BJ (cell line): ENCODE results near the gene LRRC25. TPM values are rescaled to one million over a fixed set of nuclear protein-coding genes. Genes with fewer than 3 reads are reported as not detected.

Experiments used
- CTCF ChIA-PET: fragments of 350-600 bp; formaldehyde crosslinking; extraction: SDS; loops from one replicate; lab custom pipeline; 2021; ENCODE audit warnings: antibody characterized with exemption, inconsistent platforms; lab: Yijun Ruan, JAX
- POLR2A ChIA-PET: fragments of 300-600 bp; sonication (Branson Sonifier 250); formaldehyde crosslinking; extraction: SDS; loops from one replicate; lab custom pipeline; 2021; ENCODE audit warnings: antibody characterized with exemption; lab: Charles Lee
- DNase-seq: peaks from one replicate; pipeline ENCODE4 v3.0.0-alpha.2; 2011; ENCODE audit warnings: low read depth
- H3K27me3 ChIP-seq: 2 replicates; pipeline ENCODE4 v1.6.0; 2011; ENCODE audit warnings: low read length; ENCODE audit not compliant: control insufficient read depth, insufficient read depth
- H3K36me3 ChIP-seq: 2 replicates; pipeline ENCODE4 v1.5.1; 2011; ENCODE audit warnings: low read length; ENCODE audit not compliant: control insufficient read depth, insufficient read depth
- H3K4me3 ChIP-seq: 2 replicates; pipeline ENCODE4 v1.5.1; 2011; ENCODE audit warnings: low read depth, mild to moderate bottlenecking, control low read depth, low read length
- polyA plus RNA-seq: library from polyadenylated mRNA; depleted of rRNA; stranded (reverse); fragments of >200 nt; gene quantifications from 2 replicates; pipeline ENCODE4 v1.2.3, GENCODE V29; 2011
- TF ChIP-seq, protein P1 (sequence below): IDR thresholded peaks from 2 replicates; pipeline ENCODE4 v1.5.1; 2011; ENCODE audit warnings: low read depth, mild to moderate bottlenecking, control low read depth, inconsistent platforms, low read length, moderate library complexity; ENCODE audit not compliant: insufficient read depth

Gene LRRC25
- polyA plus RNA-seq, 1 experiment, result 0.06 TPM

GRCh38 chr19:18388100-18388959 is 9.1 kb downstream of the LRRC25 start:
- ChIA-PET CTCF (interaction anchor here (0.7 to 6.2 kb wide), 27 partner anchors 8 to 201 kb away, joined by 3 to 101 read pairs (median 6); partner anchors contain the start of genes JUND, LRRC25 and SSBP4), POLR2A (interaction anchor here (0.6 kb wide), 1 partner anchor 37 kb away, joined by 5 read pairs; no protein-coding TSS in a partner anchor)
- DNase-seq, result no peak

DNA sequence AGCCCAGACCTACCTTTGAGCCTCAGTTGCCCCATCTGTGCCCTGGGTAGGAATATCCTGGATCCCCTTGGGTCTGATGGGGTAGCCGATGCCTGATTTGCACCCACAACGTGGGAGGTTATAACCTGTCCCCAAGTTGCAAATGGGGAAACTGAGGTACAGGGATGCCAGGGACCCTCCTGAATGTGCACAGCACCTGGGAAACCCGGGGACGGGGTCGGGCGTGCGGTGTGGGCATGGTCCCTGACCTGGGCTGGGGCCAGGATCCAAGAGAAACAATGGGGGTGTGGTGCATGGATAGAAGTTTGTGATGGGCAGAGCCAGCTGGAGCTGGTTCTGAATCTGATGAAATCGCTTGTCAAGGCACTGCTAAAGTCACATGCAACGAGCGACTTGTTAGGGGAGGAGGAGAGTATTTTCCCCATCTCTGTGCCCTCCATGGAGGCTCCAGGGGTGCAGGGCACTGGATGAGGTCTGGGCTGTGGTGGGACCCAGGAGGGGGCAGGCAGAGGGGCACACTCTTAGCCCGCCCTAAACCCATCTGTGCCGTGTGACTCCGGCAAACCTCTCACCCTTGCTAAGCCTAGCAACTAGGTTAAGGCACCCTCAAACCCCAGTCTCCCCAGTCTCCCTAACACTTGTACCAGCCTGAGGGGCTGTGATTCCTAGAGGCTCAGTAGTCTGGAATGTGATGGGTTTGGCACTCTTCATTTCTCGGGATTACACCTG is 10.7 kb downstream of the LRRC25 start:
- POLR2A ChIA-PET, result interaction anchor here (0.6 kb wide), 1 partner anchor 61 kb away, joined by 7 read pairs; no protein-coding TSS in a partner anchor
- no peak for DNase-seq

More at GRCh38 chr19:18388100-18388959, 9.1 kb downstream of the LRRC25 start:
- no peaks in the 10 kb centered on the region for H3K27me3 ChIP-seq
- TF ChIP-seq, protein P1, sequence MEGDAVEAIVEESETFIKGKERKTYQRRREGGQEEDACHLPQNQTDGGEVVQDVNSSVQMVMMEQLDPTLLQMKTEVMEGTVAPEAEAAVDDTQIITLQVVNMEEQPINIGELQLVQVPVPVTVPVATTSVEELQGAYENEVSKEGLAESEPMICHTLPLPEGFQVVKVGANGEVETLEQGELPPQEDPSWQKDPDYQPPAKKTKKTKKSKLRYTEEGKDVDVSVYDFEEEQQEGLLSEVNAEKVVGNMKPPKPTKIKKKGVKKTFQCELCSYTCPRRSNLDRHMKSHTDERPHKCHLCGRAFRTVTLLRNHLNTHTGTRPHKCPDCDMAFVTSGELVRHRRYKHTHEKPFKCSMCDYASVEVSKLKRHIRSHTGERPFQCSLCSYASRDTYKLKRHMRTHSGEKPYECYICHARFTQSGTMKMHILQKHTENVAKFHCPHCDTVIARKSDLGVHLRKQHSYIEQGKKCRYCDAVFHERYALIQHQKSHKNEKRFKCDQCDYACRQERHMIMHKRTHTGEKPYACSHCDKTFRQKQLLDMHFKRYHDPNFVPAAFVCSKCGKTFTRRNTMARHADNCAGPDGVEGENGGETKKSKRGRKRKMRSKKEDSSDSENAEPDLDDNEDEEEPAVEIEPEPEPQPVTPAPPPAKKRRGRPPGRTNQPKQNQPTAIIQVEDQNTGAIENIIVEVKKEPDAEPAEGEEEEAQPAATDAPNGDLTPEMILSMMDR, result peak; percentile 76
- peaks cover 16% of the 10 kb centered on the region for H3K36me3 ChIP-seq
- H3K4me3 ChIP-seq, result peak overlapping the region; percentile 81

DNA sequence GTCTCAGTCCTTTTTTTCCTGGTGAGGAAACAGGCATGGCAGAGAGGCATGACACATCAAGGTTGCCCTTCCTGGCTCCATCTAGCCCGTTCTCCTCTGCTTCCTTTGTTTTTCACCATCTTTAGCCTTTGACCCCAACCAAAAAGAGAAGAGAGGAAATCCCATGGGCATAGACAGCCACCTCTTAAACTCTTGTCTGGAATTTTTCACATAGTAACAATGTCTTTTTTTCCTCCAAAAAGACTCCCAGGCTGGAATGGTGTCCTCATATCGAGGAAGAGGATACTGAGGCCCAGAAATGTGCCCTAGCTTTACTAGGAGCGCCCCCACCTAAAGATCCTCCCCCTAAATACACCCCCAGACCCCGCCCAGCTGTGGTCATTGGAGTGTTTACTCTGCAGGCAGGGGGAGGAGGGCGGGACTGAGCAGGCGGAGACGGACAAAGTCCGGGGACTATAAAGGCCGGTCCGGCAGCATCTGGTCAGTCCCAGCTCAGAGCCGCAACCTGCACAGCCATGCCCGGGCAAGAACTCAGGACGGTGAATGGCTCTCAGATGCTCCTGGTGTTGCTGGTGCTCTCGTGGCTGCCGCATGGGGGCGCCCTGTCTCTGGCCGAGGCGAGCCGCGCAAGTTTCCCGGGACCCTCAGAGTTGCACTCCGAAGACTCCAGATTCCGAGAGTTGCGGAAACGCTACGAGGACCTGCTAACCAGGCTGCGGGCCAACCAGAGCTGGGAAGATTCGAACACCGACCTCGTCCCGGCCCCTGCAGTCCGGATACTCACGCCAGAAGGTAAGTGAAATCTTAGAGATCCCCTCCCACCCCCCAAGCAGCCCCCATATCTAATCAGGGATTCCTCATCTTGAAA is 11.5 kb downstream of the LRRC25 start, which contains the start of gene GDF15:
Gene GDF15, plus strand, starts transcription at position 484 of the 868 bp plus-strand sequence. Its CDS starts 32 bp downstream, at position 516.
- TF ChIP-seq, protein P1, result peak; percentile 89
- peak; percentile 59 for DNase-seq
- peak within 1 kb of the TSS; percentile 81 for H3K4me3 ChIP-seq
- H3K27me3 ChIP-seq, result no peaks in the 10 kb centered on the region
- CTCF ChIA-PET, result interaction anchor here (0.7 to 6.2 kb wide), 12 partner anchors 10 to 121 kb away, joined by 3 to 101 read pairs (median 4); partner anchors contain the start of genes LRRC25 and SSBP4
- H3K36me3 ChIP-seq, result peaks cover 16% of the 10 kb centered on the region
- POLR2A ChIA-PET, result interaction anchor here (0.6 to 0.8 kb wide), 2 partner anchors 57 to 60 kb away, joined by 3 to 7 read pairs; no protein-coding TSS in a partner anchor

More for the DNA sequence above, 10.7 kb downstream of the LRRC25 start:
- H3K36me3 ChIP-seq, result peaks cover 16% of the 10 kb centered on the region
- peak overlapping the region; percentile 81 for H3K4me3 ChIP-seq
- no peaks in the 10 kb centered on the region for H3K27me3 ChIP-seq
- TF ChIP-seq, protein P1, result no peak
- CTCF ChIA-PET, result interaction anchor here (0.7 to 6.2 kb wide), 11 partner anchors 7 to 108 kb away, joined by 3 to 101 read pairs (median 10); partner anchors contain the start of genes LRRC25 and SSBP4

DNA sequence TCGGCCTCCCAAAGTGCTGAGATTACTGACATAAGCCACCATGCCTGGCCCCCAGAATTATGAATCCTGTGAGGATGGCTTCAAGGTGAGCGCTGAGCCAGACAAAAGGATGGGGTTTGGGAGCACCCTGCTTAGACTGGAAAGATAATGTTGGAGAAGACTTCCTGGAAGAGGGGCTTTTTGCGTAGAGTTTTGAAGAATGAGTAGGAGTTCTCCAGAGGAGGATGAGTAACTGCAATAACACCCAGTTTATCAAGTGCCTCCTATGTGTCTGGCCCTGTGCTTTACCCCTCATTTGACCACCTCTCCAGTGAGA is 12.1 kb downstream of the LRRC25 start:
- POLR2A ChIA-PET, result interaction anchor here (0.8 kb wide), 1 partner anchor 57 kb away, joined by 3 read pairs; no protein-coding TSS in a partner anchor
- Histone ChIP-seq H3K4me3 (no peak overlapping the region), H3K36me3 (peaks cover 16% of the 10 kb centered on the region), H3K27me3 (no peaks in the 10 kb centered on the region)
- no peak for DNase-seq
- CTCF ChIA-PET, result interaction anchor here (0.7 to 6.2 kb wide), 10 partner anchors 10 to 122 kb away, joined by 3 to 101 read pairs (median 6); partner anchors contain the start of genes LRRC25 and SSBP4
- TF ChIP-seq, protein P1, result no peak
